Thyroid gland (tissue), 4 donors: ENCODE measurements around the gene SCAF8. TPM values are rescaled to one million over a fixed set of nuclear protein-coding genes. Genes with fewer than 3 reads are reported as not detected.
"Not testable (repeated sequence)": the region's sequence is repeated elsewhere in the genome, so short reads cannot be mapped to it uniquely, and the experiment has no call there.

Experiments
- DNase-seq, 2 donors: peaks; one replicate each; pipeline ENCODE4 v3.0.0-alpha.2; 2019
- H3K27ac ChIP-seq, 3 donors: fragments of 200-600 bp; sonication (generic); 1 replicate in 2 of 3; 2 replicates in 1 of 3; pipeline ENCODE4 v1.5.1; 2016 to 2019; ENCODE audit warnings: mild to moderate bottlenecking in 1 of 3, moderate library complexity in 1 of 3
- H3K27me3 ChIP-seq: fragments of 200-600 bp; sonication (generic); one replicate; pipeline ENCODE4 v1.5.1; 2019
- H3K36me3 ChIP-seq, 2 donors: fragments of 200-600 bp; sonication (generic); one replicate each; pipeline ENCODE4 v1.5.1; 2016 to 2019
- H3K4me1 ChIP-seq, 2 donors: fragments of 200-600 bp; sonication (generic); one replicate each; pipeline ENCODE4 v1.5.1; 2017 to 2019
- H3K4me3 ChIP-seq, 3 donors: fragments of 200-600 bp; sonication (generic); replicated peaks in 1 of 3; 1 replicate in 2 of 3; 2 replicates in 1 of 3; pipeline ENCODE4 v1.5.1; 2016; ENCODE audit warnings: mild to moderate bottlenecking in 1 of 3
- H3K9me3 ChIP-seq: fragments of 200-600 bp; sonication (generic); one replicate; pipeline ENCODE4 v1.5.1; 2017
- POLR2A ChIP-seq, 2 donors: fragments of 450-650 bp; IDR thresholded peaks; one replicate each; pipeline ENCODE4 v1.6.1; 2017; ENCODE audit warnings: antibody characterized with exemption in 2 of 2, mild to moderate bottlenecking in 2 of 2, moderate library complexity in 1 of 2
- WGBS, 2 donors: methylation state at CpG; one replicate each; pipeline ENCODE4 v1.1.5; 2017; 5-methylcytosine and 5-hydroxymethylcytosine counted together
- intact Hi-C: fragments of 100-400 bp; cut with DNase I; formaldehyde crosslinking; loops from one replicate; pipeline ENCODE4 v1.15.1; 2023
- total RNA-seq, 4 donors: library from RNA; depleted of rRNA; stranded (reverse); fragments of >200 nt; gene quantifications; one replicate each; pipeline ENCODE4 v1.2.3, GENCODE V29; 2016
- TF ChIP-seq, protein P1 (sequence below), 6 experiments: fragments of 200-600 bp in 3 of 6; fragments of 450-650 bp in 3 of 6; sonication (generic) in 3 of 6; IDR thresholded peaks; one replicate each; pipeline ENCODE4 v1.5.1; 2016 to 2019; ENCODE audit warnings: antibody characterized with exemption in 6 of 6, mild to moderate bottlenecking in 2 of 6, inconsistent platforms in 1 of 6, moderate library complexity in 1 of 6

Gene SCAF8
- total RNA-seq, 4 donors from 2014 or later = 60.9 to 88.8 (median 65.1) TPM

DNA sequence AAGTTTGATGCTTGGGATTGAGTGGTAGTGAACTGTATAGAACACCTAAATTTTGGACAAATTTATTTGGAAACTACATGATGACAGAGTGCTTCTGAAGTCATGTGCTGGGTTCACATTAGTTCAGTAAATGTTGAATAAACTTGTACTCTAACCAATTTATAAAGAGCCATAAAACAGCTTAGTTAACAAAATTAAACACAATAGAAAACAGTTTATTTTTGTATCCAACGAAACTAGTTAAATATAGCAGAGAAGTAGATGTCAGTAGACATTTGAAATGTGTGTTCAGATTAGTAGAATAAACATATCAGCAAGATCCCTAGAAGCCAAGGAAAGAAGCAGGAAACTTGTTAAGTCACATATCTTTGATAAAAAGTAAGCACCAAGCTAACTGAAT, 32.1 kb downstream of the SCAF8 start:
- peaks cover 53 to 63% of the 10 kb centered on the region in 2 donors for H3K4me1 ChIP-seq
- no peaks in the 10 kb centered on the region for H3K27me3 ChIP-seq
- no peaks in the 10 kb centered on the region for H3K36me3 ChIP-seq
- TF ChIP-seq POLR2A (IDR thresholded peaks at IDR 0.05) = no peak
- TF ChIP-seq, protein P1, sequence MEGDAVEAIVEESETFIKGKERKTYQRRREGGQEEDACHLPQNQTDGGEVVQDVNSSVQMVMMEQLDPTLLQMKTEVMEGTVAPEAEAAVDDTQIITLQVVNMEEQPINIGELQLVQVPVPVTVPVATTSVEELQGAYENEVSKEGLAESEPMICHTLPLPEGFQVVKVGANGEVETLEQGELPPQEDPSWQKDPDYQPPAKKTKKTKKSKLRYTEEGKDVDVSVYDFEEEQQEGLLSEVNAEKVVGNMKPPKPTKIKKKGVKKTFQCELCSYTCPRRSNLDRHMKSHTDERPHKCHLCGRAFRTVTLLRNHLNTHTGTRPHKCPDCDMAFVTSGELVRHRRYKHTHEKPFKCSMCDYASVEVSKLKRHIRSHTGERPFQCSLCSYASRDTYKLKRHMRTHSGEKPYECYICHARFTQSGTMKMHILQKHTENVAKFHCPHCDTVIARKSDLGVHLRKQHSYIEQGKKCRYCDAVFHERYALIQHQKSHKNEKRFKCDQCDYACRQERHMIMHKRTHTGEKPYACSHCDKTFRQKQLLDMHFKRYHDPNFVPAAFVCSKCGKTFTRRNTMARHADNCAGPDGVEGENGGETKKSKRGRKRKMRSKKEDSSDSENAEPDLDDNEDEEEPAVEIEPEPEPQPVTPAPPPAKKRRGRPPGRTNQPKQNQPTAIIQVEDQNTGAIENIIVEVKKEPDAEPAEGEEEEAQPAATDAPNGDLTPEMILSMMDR (IDR thresholded peaks at IDR 0.05) = no peak
- no peak for DNase-seq
- H3K27ac ChIP-seq = no peak overlapping the region
- WGBS, 2 donors = 26 to 34% methylated on average over 1 of the region's 1 CpG
- H3K4me3 ChIP-seq = no peak overlapping the region
- no peaks in the 10 kb centered on the region for H3K9me3 ChIP-seq
- intact Hi-C loops = no loop called here

DNA sequence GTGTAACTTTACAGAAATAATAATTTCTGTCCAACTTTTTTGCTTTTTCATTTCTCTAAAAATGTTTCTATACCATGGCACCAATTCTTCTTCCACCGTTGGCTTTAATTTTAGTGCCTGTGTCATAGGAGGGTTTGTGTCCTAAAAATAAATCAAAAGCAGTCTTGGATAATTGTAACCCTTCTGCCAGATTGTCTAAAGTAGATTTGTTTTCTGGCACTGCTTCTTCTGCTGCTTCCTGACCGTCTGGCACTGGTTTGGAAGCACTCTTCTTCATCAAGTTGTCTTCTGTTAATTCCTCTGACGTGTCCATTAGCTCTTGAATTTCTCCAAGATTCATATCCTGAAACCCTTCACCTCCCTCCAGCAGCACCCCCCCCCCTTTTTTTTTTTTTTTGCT, 33.1 kb downstream of the SCAF8 start:
- intact Hi-C loops = no loop called here
- Histone ChIP-seq H3K36me3 (no peaks in the 10 kb centered on the region), H3K27ac (no peak overlapping the region), H3K27me3 (no peaks in the 10 kb centered on the region), H3K4me1 (peaks cover 59 to 63% of the 10 kb centered on the region in 2 donors), H3K4me3 (no peak overlapping the region), H3K9me3 (no peaks in the 10 kb centered on the region)
- TF ChIP-seq, protein P1 (IDR thresholded peaks at IDR 0.05) = no peak
- TF ChIP-seq POLR2A (IDR thresholded peaks at IDR 0.05) = no peak
- 49 to 55% methylated on average over 3 of the region's 3 CpGs for WGBS, 2 donors
- no peak for DNase-seq

DNA sequence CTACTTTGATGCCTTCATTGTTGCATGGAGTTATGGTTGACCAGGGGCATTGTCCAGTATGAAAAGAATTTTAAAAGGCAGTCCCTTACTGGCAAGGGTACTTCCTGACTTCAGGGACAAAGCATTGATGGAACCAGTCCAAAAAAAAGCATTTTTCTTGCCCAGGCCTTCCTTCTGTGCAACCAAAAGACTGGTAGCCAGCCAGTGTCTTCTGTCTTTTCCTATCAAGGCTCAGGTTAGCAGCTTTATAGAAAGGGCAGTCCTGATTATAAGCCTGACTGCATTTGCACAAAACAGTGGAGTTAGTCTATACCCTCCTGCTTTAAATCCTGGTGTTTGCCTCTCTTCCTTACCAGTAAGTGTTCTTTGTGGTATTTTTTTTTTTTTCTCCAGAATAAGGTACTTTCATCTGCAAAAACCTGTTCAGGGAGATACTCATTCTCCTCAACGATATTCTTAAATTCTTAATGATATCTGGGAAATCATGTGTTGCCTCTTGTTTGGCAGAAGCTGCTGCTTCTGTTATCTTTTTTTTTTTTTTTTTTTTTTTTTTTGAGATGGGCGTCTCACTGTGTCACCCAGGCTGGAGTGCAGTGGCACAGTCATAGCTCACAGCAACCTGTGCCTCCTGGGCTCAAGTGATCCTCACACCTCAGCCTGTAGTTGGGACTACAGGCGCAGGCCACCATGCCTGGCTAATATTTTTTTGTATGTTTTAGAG, 33.9 kb downstream of the SCAF8 start:
- WGBS, 2 donors = 65 to 67% methylated on average over 3 of the region's 3 CpGs
- intact Hi-C loops = no loop called here
- TF ChIP-seq, protein P1 (IDR thresholded peaks at IDR 0.05) = no peak
- no peak for TF ChIP-seq POLR2A (IDR thresholded peaks at IDR 0.05)
- DNase-seq = no peak
- no peaks in the 10 kb centered on the region for H3K36me3 ChIP-seq
- H3K27ac ChIP-seq = peak overlapping the region in 2 of 3 donors; percentile 4 to 40
- H3K27me3 ChIP-seq = no peaks in the 10 kb centered on the region
- no peak overlapping the region for H3K4me3 ChIP-seq
- peaks cover 59 to 63% of the 10 kb centered on the region in 2 donors for H3K4me1 ChIP-seq
- no peaks in the 10 kb centered on the region for H3K9me3 ChIP-seq

DNA sequence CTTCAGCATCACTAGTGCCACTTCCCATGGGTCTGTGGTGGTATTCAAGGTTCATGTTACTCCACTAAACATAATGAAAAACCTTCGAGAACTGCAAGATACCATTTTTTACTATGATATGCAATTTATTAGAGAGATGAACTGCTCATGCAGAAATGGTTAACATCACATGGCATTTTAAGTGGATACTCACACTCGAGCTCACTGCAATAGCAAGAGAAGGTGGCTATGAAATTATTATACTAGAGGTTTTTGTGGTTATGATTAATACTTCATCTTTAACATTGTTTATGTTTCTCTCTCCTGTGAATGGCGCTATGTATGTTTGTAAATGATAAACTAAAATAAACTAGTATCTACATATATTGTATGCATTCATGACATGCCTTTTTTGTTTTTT, 35.1 kb downstream of the SCAF8 start:
- 67% methylated on average over 3 of the region's 3 CpGs for WGBS, 2 donors
- no peak for TF ChIP-seq POLR2A (IDR thresholded peaks at IDR 0.05)
- TF ChIP-seq, protein P1 (IDR thresholded peaks at IDR 0.05) = no peak
- H3K27ac ChIP-seq = peak overlapping the region in 1 of 3 donors; percentile 4
- peaks cover 55 to 57% of the 10 kb centered on the region in 2 donors for H3K4me1 ChIP-seq
- H3K27me3 ChIP-seq = no peaks in the 10 kb centered on the region
- H3K4me3 ChIP-seq = no peak overlapping the region
- H3K9me3 ChIP-seq = no peaks in the 10 kb centered on the region
- intact Hi-C loops = no loop called here
- DNase-seq = no peak
- H3K36me3 ChIP-seq = no peaks in the 10 kb centered on the region

DNA sequence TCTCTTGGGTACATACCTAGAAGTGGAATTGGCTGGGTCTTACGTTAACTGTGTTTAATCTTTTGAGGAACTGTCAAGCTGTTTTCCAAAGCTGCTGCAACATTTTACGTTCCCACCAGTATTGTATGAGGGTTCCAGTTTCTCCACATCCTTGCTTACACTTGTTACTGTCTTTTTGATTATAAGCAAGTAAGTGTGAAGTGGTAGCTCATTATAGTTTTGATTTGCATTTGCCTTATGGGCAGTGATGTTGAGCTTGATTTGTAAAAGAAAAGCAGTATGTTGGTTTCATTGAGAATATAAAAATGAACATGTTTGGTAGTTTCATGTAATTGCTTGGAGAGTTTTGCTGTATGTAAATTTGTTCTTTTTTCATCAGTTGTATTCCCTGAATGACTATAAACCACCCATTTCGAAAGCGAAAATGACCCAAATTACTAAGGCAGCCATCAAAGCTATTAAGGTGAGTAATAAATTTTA, 40.4 kb downstream of the SCAF8 start:
- no peak for TF ChIP-seq POLR2A (IDR thresholded peaks at IDR 0.05)
- TF ChIP-seq, protein P1 (IDR thresholded peaks at IDR 0.05) = no peak
- intact Hi-C loops = no loop called here
- WGBS, 2 donors = 91 to 93% methylated on average over 4 of the region's 4 CpGs
- H3K27ac ChIP-seq = no peak overlapping the region
- H3K4me3 ChIP-seq = no peak overlapping the region
- H3K4me1 ChIP-seq = peaks cover 13 to 25% of the 10 kb centered on the region in 2 donors
- H3K9me3 ChIP-seq = no peaks in the 10 kb centered on the region
- no peak for DNase-seq
- no peaks in the 10 kb centered on the region for H3K27me3 ChIP-seq
- H3K36me3 ChIP-seq = no peaks in the 10 kb centered on the region

DNA sequence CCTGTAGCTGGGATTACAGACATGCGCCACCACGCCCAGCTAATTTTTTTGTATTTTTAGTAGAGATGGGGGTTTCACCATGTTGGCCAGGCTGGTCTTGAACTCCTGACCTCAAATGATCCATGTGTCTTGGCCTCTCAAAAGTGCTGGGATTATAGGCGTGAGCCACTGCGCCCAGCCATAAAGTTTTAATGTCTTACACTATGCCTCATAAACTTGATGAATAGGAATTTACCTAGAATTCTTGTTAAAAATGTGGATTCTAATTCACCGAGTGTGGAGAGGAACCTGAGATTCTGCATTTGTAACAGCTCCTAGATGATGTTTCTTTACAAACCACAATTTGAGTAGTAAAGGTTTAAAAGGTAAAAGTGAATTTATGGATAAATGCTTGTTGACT, 45.9 kb downstream of the SCAF8 start:
- H3K36me3 ChIP-seq, H3K27me3 ChIP-seq, H3K27ac ChIP-seq, H3K4me3 ChIP-seq, DNase-seq, H3K9me3 ChIP-seq, intact Hi-C loops: not testable (repeated sequence)
- 95 to 98% methylated on average over 5 of the region's 5 CpGs for WGBS, 2 donors
- H3K4me1 ChIP-seq = peaks cover 7 to 12% of the 10 kb centered on the region in 2 donors
